Activated CD4-positive, CD25-positive, alpha-beta regulatory T cell (primary cell): ENCODE results near the gene FAM186B.
A peak's percentile ranks its signal among the peaks of the same experiment; 100 is the strongest.

Experiments
- DNase-seq, 4 experiments: peaks; one replicate each; lab custom pipeline; 2025; lab: John Stamatoyannopoulos, UW

Gene FAM186B

GRCh38 chr12:49567611-49568441 lies 37.6 kb downstream of the FAM186B start, which contains the start of gene MCRS1:
Gene MCRS1 (minus strand): TSS chr12:49568142. CDS start chr12:49566731, 1,411 bp downstream.
- DNase-seq, result peak; percentile 81 to 89 (median 83)

GRCh38 chr12:49567302-49567610 lies 38.2 kb downstream of the FAM186B start:
- DNase-seq, result no peak

- DNase-seq, result no peak
These were observed 39.1 kb downstream of the FAM186B start for GRCh38 chr12:49566361-49566760.

DNA sequence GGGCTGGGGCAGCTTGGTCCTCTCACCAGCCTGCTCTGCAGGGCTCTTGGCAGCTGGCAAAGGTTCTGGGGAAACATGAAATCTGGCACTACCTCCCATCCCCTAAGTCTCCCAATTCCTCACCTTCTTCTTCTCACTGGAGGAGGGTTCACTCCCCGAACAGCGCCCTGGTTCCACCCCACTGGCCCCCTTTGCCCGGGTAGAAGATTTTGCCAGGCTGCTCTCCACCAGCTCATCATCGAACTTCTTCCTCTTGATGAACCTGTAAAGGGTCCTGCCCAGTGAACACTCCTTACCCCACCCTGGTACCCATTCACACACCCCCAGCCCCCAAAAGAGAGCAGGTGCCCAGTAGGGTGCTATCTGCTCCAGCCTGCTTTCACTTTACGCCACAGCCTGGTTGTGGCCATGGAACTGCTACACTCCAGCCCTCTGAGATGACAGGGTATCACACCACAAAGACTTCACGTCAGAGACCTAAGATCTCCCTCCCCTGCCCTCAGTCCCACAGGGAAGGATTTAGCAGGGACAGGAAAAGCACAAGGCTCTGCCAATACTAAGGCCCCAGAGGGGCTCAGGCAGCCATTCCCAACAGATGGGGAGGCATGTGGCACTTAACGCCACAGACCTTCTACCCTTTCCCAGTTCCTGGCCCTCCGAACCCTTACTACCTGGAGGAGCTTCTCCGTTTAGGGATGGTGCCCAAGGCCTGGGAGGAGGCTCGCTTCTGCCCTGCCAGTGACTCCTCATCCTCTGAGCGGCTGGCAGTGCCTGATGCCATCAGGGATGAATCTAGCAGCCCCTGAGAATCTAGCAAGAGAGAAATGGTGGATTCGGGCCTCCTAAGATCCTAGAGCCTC lies 39.8 kb downstream of the FAM186B start:
- no peak for DNase-seq

DNA sequence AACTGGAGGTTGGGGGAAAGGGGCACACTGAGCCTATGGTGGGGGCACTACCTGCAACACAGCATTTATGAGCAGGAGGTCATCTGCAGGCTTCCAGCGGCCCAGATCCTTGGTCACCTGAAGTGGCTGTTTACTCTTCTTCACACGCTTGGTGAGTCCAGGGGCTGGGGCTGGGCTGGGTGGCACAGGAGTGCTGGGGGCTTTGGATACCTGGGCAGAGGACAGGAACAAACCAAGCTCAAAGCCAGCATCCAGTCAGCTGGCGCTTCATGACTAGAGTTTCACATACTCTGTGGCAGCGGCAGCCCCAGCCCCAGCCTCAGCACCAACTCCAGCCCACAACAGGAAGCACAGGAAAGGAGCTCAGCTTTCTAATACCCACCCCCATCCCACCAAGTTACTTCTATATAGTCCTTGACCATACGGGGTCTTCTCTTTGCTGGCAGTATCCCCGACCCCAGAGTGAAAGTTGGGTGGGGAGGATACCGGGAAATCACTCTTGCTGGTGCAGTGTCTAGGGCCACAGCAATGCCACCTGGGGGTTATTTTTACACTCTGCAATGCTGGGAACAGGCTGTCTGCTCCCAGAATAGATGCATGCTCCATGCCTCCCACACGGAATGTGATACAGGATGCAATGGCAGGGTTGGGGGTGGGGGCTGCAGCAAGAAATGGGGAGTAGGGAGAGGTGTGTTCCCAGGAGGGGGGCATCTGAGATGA lies 40.6 kb downstream of the FAM186B start:
- DNase-seq, result no peak

DNA sequence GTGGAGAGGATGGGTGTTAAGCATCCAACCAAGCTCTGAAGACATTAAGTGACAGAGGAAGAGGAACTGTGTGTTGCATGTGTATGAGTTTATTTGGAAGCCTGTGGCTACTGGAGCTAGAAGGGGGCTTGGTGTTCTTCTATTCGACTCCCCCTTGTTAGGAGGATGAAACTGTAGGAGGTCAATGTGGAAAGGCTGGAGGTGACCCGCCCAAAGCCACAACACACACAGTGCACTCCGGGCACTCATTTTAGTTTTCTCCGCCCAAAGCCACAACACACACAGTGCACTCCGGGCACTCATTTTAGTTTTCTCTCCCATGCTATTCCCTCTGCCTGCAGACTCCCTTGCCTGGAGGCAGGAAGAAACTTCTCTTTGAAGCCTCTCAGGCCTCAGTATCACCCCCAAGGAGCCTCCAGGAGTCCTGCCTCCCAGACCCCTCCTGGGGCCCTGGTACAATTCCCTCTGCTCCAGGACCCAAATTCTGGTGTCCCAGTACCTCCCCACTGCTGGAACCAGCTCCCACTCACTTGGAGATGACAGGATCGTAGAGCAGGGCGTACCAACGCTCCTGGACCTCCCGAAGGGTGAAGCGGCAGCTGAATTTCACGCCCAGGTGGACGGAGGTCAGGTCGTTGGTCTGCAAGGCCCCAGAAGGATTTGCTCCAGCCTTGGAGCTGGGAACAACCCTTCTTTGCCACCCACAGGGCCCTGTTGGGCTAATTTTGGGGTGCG lies 41.3 kb downstream of the FAM186B start:
- no peak for DNase-seq

DNA sequence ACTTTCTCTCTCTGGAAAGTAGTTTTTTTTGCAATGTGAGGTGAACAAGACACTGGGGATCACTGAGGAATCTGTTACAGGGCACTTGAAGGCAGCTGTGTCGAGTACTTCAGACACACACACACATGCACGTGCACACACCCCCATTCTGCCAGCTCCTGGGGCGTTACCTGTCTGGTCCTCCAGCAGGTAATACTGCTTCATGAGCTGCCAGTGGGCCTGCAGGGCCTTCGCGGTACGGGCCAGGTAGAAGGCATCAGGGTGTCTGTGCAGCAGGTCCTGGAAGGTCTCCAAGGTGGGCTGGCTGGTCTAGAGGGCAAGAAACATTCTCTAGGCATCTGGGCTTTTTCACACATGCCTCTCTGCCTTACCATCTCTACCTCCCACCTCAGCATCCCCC lies 42.6 kb downstream of the FAM186B start:
- no peak for DNase-seq

DNA sequence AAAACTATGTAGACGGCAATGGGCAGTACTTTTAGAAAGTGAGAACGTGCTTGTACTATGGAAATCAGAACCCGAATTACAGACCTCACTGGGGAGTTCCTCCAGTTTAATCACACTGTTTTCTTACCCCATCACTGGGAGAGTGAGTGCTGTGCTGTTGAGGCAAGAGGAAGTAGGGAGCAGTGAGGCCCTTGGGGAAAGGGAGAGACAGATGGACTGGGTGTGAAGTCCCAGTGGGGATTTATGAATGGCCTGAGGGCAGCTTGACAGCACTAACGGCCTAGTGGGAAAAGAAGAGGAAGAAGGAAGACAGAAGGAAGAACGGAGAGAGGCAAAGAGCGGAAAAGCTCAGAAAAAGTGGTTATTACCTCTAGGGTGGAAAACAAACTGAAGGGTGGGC lies 43.2 kb downstream of the FAM186B start:
- no peak for DNase-seq

GRCh38 chr12:49560695-49561094 lies 44.7 kb downstream of the FAM186B start:
- DNase-seq, result no peak

- DNase-seq, result no peak
These were observed 46.3 kb downstream of the FAM186B start for GRCh38 chr12:49559011-49559675.

- no peak for DNase-seq
These were observed 46.9 kb downstream of the FAM186B start for GRCh38 chr12:49558526-49558925.

DNA sequence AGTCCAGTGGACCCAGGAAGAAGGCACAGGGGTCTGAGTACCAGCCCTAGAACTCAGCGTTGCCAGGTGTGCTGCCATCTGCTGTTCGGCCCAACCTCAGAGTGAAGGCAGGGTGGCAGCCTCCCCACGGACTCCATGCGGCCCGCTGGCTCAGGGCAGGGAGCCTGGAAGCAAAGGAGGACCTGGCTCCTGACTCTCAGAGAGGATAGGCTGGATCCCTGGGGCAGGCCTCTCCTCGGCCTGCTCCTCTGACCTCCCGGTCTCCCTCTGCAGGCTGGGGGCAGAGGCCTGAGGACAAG lies 47.6 kb downstream of the FAM186B start:
- DNase-seq, result no peak

- no peak for DNase-seq
These were observed 48.1 kb downstream of the FAM186B start for GRCh38 chr12:49557187-49557916.

DNA sequence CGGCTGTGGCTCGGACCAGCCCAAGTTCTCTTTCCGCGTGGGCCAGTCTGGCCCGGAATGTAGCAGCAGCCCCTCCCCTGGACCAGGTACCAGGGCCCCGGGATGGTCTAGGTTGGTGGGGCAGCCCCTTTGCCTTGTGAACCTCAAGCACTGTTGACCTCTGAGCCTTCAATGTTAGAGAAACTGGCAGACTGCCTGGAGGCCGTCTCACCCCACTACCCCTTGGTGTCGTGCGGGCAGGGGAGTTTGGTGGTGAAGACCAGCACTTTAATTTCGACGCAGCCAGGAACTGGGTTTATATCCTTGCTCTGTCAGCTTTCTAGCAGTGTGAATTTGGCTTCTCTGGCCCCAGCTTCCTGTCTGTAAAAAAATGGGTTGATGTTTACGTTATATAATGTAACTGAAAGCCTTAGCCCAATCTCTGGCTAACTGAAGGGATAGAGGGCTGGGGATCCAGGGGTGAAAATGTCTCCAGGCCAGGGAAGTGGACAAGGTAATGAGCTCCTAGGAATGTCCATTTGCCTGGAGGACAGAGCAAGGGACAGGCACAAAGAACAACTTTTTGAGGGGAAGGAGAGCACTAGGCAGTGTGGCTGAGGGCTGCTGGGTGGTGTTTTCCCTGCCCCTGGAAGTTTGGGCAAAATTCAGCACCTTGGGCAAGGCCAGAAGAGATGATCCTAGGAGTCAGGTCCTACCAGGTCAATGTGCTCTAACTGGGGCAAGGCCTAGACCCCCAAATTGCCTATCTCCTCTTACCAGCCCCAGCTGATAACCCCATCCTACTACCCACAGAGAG lies 48.9 kb downstream of the FAM186B start:
- DNase-seq, result no peak

GRCh38 chr12:49555631-49556390 lies 49.6 kb downstream of the FAM186B start:
- DNase-seq, result no peak

DNA sequence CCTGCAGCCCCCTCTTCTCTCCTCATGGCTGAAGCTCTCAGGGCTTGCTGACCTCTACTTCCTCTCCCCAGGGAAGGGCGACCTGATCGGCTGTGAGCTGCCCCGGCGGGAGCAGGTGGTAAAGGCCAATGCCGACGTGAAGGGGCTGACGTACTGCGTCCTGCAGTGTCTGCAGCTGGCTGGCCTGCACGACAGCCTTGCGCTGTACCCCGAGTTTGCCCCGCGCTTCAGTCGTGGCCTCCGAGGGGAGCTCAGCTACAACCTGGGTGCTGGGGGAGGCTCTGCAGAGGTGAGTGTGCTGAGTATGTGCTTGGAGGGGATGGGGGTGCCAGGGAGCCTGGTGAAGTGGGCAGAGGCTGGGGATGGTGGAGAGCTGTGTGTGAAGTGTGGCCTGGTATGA lies 51.2 kb downstream of the FAM186B start:
- no peak for DNase-seq

DNA sequence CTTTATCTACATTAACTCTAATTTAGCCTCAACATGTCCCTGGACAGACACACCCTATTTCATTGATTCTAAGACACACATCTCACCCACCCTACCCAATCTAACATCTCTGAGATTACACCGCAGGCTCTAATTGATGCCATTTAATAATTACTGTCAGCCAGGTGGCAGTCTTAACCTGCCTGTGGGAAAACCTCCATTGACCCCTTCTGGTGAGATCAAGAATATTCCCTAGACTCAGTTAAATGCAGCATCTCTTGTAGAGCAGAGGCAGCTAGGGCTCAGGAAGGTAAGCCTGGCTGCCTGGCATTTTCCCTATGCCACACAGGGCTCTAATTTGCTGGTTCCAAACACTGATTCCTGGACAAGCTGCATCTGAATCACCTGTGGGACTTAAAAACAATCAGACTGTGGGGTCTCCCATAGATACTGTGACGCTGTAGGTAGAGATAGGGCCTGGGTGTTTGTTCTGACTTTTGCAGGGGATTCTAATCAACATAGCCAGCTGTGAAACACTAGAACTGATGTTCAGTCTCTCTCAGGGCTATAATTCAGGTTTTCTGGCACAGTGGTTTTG lies 51.8 kb downstream of the FAM186B start:
- no peak for DNase-seq

DNA sequence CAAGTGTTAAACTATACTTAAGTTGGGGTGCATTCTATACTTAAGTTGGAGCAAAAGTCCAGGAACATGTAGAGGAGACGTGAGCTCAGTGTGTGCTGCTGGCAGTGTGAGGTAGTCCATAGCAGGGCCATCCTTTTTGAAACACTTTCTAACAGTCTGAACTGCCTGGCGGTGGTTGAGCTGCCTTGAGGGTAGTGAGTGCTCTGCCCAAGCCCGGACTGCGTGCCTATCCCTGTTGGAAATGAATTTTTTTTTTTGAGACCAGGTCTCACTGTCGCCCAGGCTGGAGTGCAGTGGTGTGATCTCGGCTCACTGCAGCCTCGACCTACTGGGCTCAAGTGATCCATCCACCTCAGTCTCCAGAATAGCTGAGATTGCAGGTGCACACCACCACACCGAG lies 52.5 kb downstream of the FAM186B start:
- no peak for DNase-seq

DNA sequence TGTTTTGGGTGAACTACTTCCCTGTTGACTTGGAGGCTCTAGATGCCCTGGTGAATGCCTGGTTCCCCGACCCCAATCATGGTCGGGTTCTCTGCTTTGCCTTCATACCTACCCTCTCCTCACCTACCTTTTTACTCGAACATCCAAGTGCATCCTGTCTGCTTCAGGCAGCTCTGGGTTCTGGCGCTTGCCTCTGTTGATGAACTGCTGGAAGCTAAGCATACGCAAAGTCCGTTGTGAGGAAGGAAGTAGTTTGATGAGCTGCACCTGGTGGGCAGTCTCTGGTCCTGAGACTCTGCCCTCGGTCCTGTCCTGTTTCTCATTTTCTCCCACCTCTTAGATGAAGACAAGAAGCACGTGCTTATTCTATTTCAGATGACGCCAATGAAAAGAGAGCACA lies 53.0 kb downstream of the FAM186B start:
- no peak for DNase-seq
